Natural killer cell (primary cell): ENCODE measurements around the gene CYREN. TPM values are rescaled to one million over a fixed set of nuclear protein-coding genes. Genes with fewer than 3 reads are reported as not detected.

Source experiments
- ATAC-seq, 3 donors: fragments of 150-1000 bp in 2 of 3; fragments of 200-7000 bp in 1 of 3; cut with Tn5 transposase; 1 replicate in 1 of 3; 2 replicates in 2 of 3; pipeline ENCODE4 v1.10.0; 2021; ENCODE audit warnings: mild to moderate bottlenecking in 2 of 3, moderate library complexity in 2 of 3
- DNase-seq, 2 donors: peaks; one replicate each; pipeline versions ENCODE4 v3.0.0 to v3.0.0-alpha.2; 2013 to 2021; ENCODE audit warnings: mixed read lengths in 1 of 2
- H3K27ac ChIP-seq: one replicate; pipeline ENCODE4 v1.5.1; 2013; ENCODE audit warnings: mild to moderate bottlenecking, low read length
- H3K27me3 ChIP-seq: one replicate; pipeline ENCODE4 v1.6.1; 2013; ENCODE audit warnings: low read length; ENCODE audit not compliant: control insufficient read depth, insufficient read depth
- H3K36me3 ChIP-seq: one replicate; pipeline ENCODE4 v1.6.1; 2013; ENCODE audit warnings: low read length; ENCODE audit not compliant: control insufficient read depth, insufficient read depth
- H3K4me1 ChIP-seq: one replicate; pipeline ENCODE4 v1.6.1; 2013; ENCODE audit warnings: low read length; ENCODE audit not compliant: control insufficient read depth, insufficient read depth
- H3K4me3 ChIP-seq: one replicate; pipeline ENCODE4 v1.5.1; 2013; ENCODE audit warnings: low read length
- H3K9me3 ChIP-seq: one replicate; pipeline ENCODE4 v1.6.1; 2013; ENCODE audit warnings: low read length; ENCODE audit not compliant: control insufficient read depth, insufficient read depth
- H3K27ac Mint-ChIP-seq, 2 donors: one replicate each; pipeline ENCODE4 v1.8.0; 2022; ENCODE audit warnings: mild to moderate bottlenecking in 2 of 2, mixed read lengths in 2 of 2, moderate library complexity in 1 of 2
- H3K27me3 Mint-ChIP-seq, 2 donors: one replicate each; pipeline ENCODE4 v1.8.0; 2022; ENCODE audit warnings: low read depth in 2 of 2, mixed read lengths in 2 of 2
- H3K36me3 Mint-ChIP-seq: one replicate; pipeline ENCODE4 v1.8.0; 2022; ENCODE audit warnings: mixed read lengths
- H3K4me1 Mint-ChIP-seq, 2 donors: one replicate each; pipeline ENCODE4 v1.8.0; 2022; ENCODE audit warnings: mixed read lengths in 2 of 2
- H3K4me3 Mint-ChIP-seq: one replicate; pipeline ENCODE4 v1.8.0; 2022; ENCODE audit warnings: mild to moderate bottlenecking, moderate library complexity, mixed read lengths
- H3K9me3 Mint-ChIP-seq, 2 donors: one replicate each; pipeline ENCODE4 v1.8.0; 2022; ENCODE audit warnings: mixed read lengths in 2 of 2
- CTCF ChIP-seq: fragments of 200-600 bp; IDR thresholded peaks from one replicate; pipeline ENCODE4 v1.8.0; 2022; ENCODE audit warnings: antibody characterized with exemption
- WGBS: methylation state at CpG from one replicate; pipeline ENCODE4 v1.1.7; 2013; ENCODE audit warnings: missing lambda C conversion rate; ENCODE audit not compliant: insufficient coverage; 5-methylcytosine and 5-hydroxymethylcytosine counted together
- intact Hi-C: fragments of 100-400 bp; cut with micrococcal nuclease; formaldehyde crosslinking; loops from one replicate; pipeline ENCODE4 v1.14.2; 2022
- total RNA-seq, 4 donors: library from RNA; stranded (reverse); fragments of 120-200 nt in 1 of 4; gene quantifications; one replicate each; pipeline versions ENCODE4 v1.2.3 to v1.2.4, GENCODE V29; 2013 to 2022

CYREN gene
- total RNA-seq, 3 donors from 2014 or later (not counting 1 experiment from before 2014, with no cell fraction given) = 26.1 to 33.9 (median 33.8) TPM

- Histone ChIP-seq H3K4me1 (peaks cover 26% of the 10 kb centered on the region), H3K36me3 (peaks cover 3% of the 10 kb centered on the region), H3K9me3 (no peaks in the 10 kb centered on the region), H3K4me3 (peak overlapping the region; percentile 85), H3K27ac (peak overlapping the region; percentile 87), H3K27me3 (no peaks in the 10 kb centered on the region)
- Mint-ChIP-seq H3K36me3 (no peaks in the 10 kb centered on the region), H3K27me3 (peaks cover 0 to 3% of the 10 kb centered on the region in 2 donors), H3K4me1 (peaks cover 17 to 35% of the 10 kb centered on the region in 2 donors), H3K9me3 (no peaks in the 10 kb centered on the region), H3K27ac (peak overlapping the region; percentile 91 to 95), H3K4me3 (peak overlapping the region; percentile 99)
- intact Hi-C loops = loop anchor here (2.0 to 5.0 kb wide), 3 partner anchors 39 to 296 kb away; partner anchors contain the start of gene CYREN
- no peak for TF ChIP-seq CTCF
- DNase-seq (peak in 1 of 2 donors; percentile 56), ATAC-seq (no peak)
- WGBS = under 1% methylated on average over 13 of the region's 13 CpGs
These were observed 40.3 kb upstream of the CYREN start for GRCh38 chr7:135210888-135211178.

- Histone ChIP-seq H3K4me3 (no peak overlapping the region), H3K27me3 (no peaks in the 10 kb centered on the region), H3K36me3 (peaks cover 5% of the 10 kb centered on the region), H3K4me1 (peaks cover 26% of the 10 kb centered on the region), H3K9me3 (no peaks in the 10 kb centered on the region), H3K27ac (no peak overlapping the region)
- peaks cover 17 to 35% of the 10 kb centered on the region in 2 donors for H3K4me1 Mint-ChIP-seq
- 81% methylated on average over 4 of the region's 7 CpGs for WGBS
- no peak for TF ChIP-seq CTCF
- H3K9me3 Mint-ChIP-seq = no peaks in the 10 kb centered on the region
- H3K27me3 Mint-ChIP-seq = no peaks in the 10 kb centered on the region
- no peak overlapping the region for H3K27ac Mint-ChIP-seq
- H3K4me3 Mint-ChIP-seq = peak overlapping the region; percentile 50
- intact Hi-C loops = no loop called here
- ATAC-seq (no peak), DNase-seq (no peak)
- H3K36me3 Mint-ChIP-seq = no peaks in the 10 kb centered on the region
These were observed 38.8 kb upstream of the CYREN start for GRCh38 chr7:135209225-135209834.

GRCh38 chr7:135208102-135208793, 37.7 kb upstream of the CYREN start:
- H3K4me3 Mint-ChIP-seq = peak overlapping the region; percentile 59
- H3K27ac Mint-ChIP-seq = peak overlapping the region in 1 of 2 donors; percentile 52
- intact Hi-C loops = no loop called here
- H3K36me3 Mint-ChIP-seq = no peaks in the 10 kb centered on the region
- ATAC-seq = no peak
- no peak overlapping the region for H3K27ac ChIP-seq
- no peak overlapping the region for H3K4me3 ChIP-seq
- no peaks in the 10 kb centered on the region for H3K27me3 ChIP-seq
- H3K9me3 ChIP-seq = no peaks in the 10 kb centered on the region
- no peak for TF ChIP-seq CTCF
- H3K4me1 ChIP-seq = peaks cover 26% of the 10 kb centered on the region
- no peaks in the 10 kb centered on the region for H3K27me3 Mint-ChIP-seq
- WGBS = 76% methylated on average over 6 of the region's 6 CpGs
- no peak for DNase-seq
- H3K36me3 ChIP-seq = peaks cover 11% of the 10 kb centered on the region
- H3K9me3 Mint-ChIP-seq = no peaks in the 10 kb centered on the region
- H3K4me1 Mint-ChIP-seq = peaks cover 17 to 35% of the 10 kb centered on the region in 2 donors
